ENCODE data around the gene ACTL6B. TPM values are rescaled to one million over a fixed set of nuclear protein-coding genes. Genes with fewer than 3 reads are reported as not detected.

Gene ACTL6B
- total and polyA plus RNA-seq, 2 of the 13 experiments (the other 11 are each of a cell fraction or from before 2014, with no cell fraction given) = not detected

GRCh38 chr7:100676501-100677306 lies 20.5 kb upstream of the ACTL6B start (continued):
- TF ChIP-seq CREB3 (CRISPR knock-in tag; IDR thresholded peaks at IDR 0.05) (no peak), ZNF10 (CRISPR knock-in tag; IDR thresholded peaks at IDR 0.05; ENCODE audit: borderline replicate concordance, low read depth) (no peak), POLR2AphosphoS2 (IDR thresholded peaks at IDR 0.05; ENCODE audit: low read depth, low read length) (no peak), ZBTB37 (CRISPR knock-in tag; IDR thresholded peaks at IDR 0.05) (no peak), ZNF362 (CRISPR knock-in tag; IDR thresholded peaks at IDR 0.05; ENCODE audit: borderline replicate concordance) (no peak), ZNF569 (CRISPR knock-in tag; IDR thresholded peaks at IDR 0.05; ENCODE audit: borderline replicate concordance) (no peak), ZNF564 (CRISPR knock-in tag; IDR thresholded peaks at IDR 0.05) (no peak), ZNF335 (CRISPR knock-in tag; IDR thresholded peaks at IDR 0.05) (no peak), ZSCAN22 (CRISPR knock-in tag; IDR thresholded peaks at IDR 0.05) (no peak), FOXC1 (CRISPR knock-in tag; IDR thresholded peaks at IDR 0.05; ENCODE audit: borderline replicate concordance) (no peak), POLR2A (IDR thresholded peaks at IDR 0.05; ENCODE audit: insufficient read depth in 1 of 2, low read depth in 2 of 2, low read length in 2 of 2) (0 out of 4 replicates have a peak, but pooled peaks of 1 of the 2 experiments have one; percentile 26), ZBTB38 (CRISPR knock-in tag; IDR thresholded peaks at IDR 0.05) (0 out of 2 replicates have a peak, but pooled peaks have one; percentile 42), HNRNPL (IDR thresholded peaks at IDR 0.05; ENCODE audit: low read depth, low read length) (0 out of 2 replicates have a peak, but pooled peaks have one; percentile 42), NFKB2 (CRISPR knock-in tag; IDR thresholded peaks at IDR 0.05; ENCODE audit: borderline replicate concordance) (no peak), SRY (CRISPR knock-in tag; IDR thresholded peaks at IDR 0.05) (no peak), NFE2L2 (IDR thresholded peaks at IDR 0.05; ENCODE audit: low read length) (no peak), ZFP1 (CRISPR knock-in tag; IDR thresholded peaks at IDR 0.05) (no peak)
